NCI-H524 (cell line): ENCODE results near the gene PPP1R14D.

Source experiments
- DNase-seq, 2 experiments: peaks; one replicate each; lab custom pipeline; 2025; lab: John Stamatoyannopoulos, UW

PPP1R14D gene

GRCh38 chr15:40819048-40819447, 9.5 kb downstream of the PPP1R14D start:
- DNase-seq: no peak

- DNase-seq: no peak
These were observed 13.3 kb downstream of the PPP1R14D start for GRCh38 chr15:40815042-40815698.

GRCh38 chr15:40812721-40813425, 15.6 kb downstream of the PPP1R14D start:
- no peak for DNase-seq

- DNase-seq: no peak
These were observed 19.6 kb downstream of the PPP1R14D start for GRCh38 chr15:40808861-40809450.

- DNase-seq: no peak
These were observed 20.5 kb downstream of the PPP1R14D start for GRCh38 chr15:40807888-40808461.

GRCh38 chr15:40807028-40807887, 21.2 kb downstream of the PPP1R14D start, which contains the start of the genes DNAJC17 and ZFYVE19:
Gene DNAJC17 (minus strand): TSS chr15:40807473. CDS start chr15:40807446, 27 bp downstream.
Gene ZFYVE19 (plus strand): TSS chr15:40807089. CDS start chr15:40807590, 501 bp downstream.
- DNase-seq: peak; percentile 98 to 99

GRCh38 chr15:40806672-40807027, 21.9 kb downstream of the PPP1R14D start:
- no peak for DNase-seq

- DNase-seq: no peak
These were observed 24.8 kb downstream of the PPP1R14D start for GRCh38 chr15:40803688-40804087.

- no peak for DNase-seq
These were observed 25.4 kb downstream of the PPP1R14D start for GRCh38 chr15:40803076-40803475.

- DNase-seq: no peak
These were observed 29.0 kb downstream of the PPP1R14D start for GRCh38 chr15:40799523-40799922.

- DNase-seq: no peak
These were observed 32.0 kb downstream of the PPP1R14D start for GRCh38 chr15:40796512-40796911.

- DNase-seq: no peak
These were observed 32.5 kb downstream of the PPP1R14D start for GRCh38 chr15:40796041-40796440.

- DNase-seq: no peak
These were observed 35.1 kb downstream of the PPP1R14D start for GRCh38 chr15:40793216-40793989.

GRCh38 chr15:40792394-40792793, 36.1 kb downstream of the PPP1R14D start:
- DNase-seq: no peak

GRCh38 chr15:40790718-40791117, 37.8 kb downstream of the PPP1R14D start:
- no peak for DNase-seq

- no peak for DNase-seq
These were observed 38.5 kb downstream of the PPP1R14D start for GRCh38 chr15:40789999-40790398.

GRCh38 chr15:40789119-40789518, 39.4 kb downstream of the PPP1R14D start:
- no peak for DNase-seq

- no peak for DNase-seq
These were observed 40.5 kb downstream of the PPP1R14D start for GRCh38 chr15:40787991-40788390.

GRCh38 chr15:40787344-40787841, 41.1 kb downstream of the PPP1R14D start:
- no peak for DNase-seq

- no peak for DNase-seq
These were observed 42.7 kb downstream of the PPP1R14D start for GRCh38 chr15:40785814-40786213.

GRCh38 chr15:40785164-40785563, 43.3 kb downstream of the PPP1R14D start:
- no peak for DNase-seq
